ENCODE results near the gene CDC42EP3.

GRCh38 chr2:37711308-37711731 is 39.9 kb upstream of the CDC42EP3 start:
- no peak for TF ChIP-seq TAF1 (IDR thresholded peaks at IDR 0.05; ENCODE audit: borderline replicate concordance, low read depth, low read length)
- no peak for TF ChIP-seq POLR2A (IDR thresholded peaks at IDR 0.05; ENCODE audit: low read depth, low read length)
- no peak for TF ChIP-seq POLR2AphosphoS5 (IDR thresholded peaks at IDR 0.05; ENCODE audit: low read depth, low read length)

Data from GM12892 (cell line).